AG09309 (cell line): ENCODE measurements around the gene NSUN7.

Experiments used
- DNase-seq: peaks from one replicate; pipeline ENCODE4 v3.0.0-alpha.2; 2010; ENCODE audit warnings: low read depth
- H3K4me3 ChIP-seq: 2 replicates; pipeline ENCODE4 v1.5.1; 2011; ENCODE audit warnings: mild to moderate bottlenecking, low read depth, low read length, moderate library complexity; ENCODE audit not compliant: control insufficient read depth
- TF ChIP-seq, protein P1 (sequence below): IDR thresholded peaks from 2 replicates; pipeline ENCODE4 v1.5.1; 2011; ENCODE audit warnings: mild to moderate bottlenecking, low read depth, low read length, inconsistent platforms; ENCODE audit not compliant: insufficient read depth, control insufficient read depth; ENCODE audit errors: missing control alignments

The NSUN7 gene

GRCh38 chr4:40857956-40858355 lies 108.2 kb downstream of the NSUN7 start:
- no peak for DNase-seq
- H3K4me3 ChIP-seq, result no peak overlapping the region
- TF ChIP-seq, protein P1, sequence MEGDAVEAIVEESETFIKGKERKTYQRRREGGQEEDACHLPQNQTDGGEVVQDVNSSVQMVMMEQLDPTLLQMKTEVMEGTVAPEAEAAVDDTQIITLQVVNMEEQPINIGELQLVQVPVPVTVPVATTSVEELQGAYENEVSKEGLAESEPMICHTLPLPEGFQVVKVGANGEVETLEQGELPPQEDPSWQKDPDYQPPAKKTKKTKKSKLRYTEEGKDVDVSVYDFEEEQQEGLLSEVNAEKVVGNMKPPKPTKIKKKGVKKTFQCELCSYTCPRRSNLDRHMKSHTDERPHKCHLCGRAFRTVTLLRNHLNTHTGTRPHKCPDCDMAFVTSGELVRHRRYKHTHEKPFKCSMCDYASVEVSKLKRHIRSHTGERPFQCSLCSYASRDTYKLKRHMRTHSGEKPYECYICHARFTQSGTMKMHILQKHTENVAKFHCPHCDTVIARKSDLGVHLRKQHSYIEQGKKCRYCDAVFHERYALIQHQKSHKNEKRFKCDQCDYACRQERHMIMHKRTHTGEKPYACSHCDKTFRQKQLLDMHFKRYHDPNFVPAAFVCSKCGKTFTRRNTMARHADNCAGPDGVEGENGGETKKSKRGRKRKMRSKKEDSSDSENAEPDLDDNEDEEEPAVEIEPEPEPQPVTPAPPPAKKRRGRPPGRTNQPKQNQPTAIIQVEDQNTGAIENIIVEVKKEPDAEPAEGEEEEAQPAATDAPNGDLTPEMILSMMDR, result no peak

GRCh38 chr4:40858962-40859361 lies 109.2 kb downstream of the NSUN7 start:
- no peak for DNase-seq
- TF ChIP-seq, protein P1, result no peak
- H3K4me3 ChIP-seq, result no peak overlapping the region
